ENCODE results near the gene ZNF853. TPM values are rescaled to one million over a fixed set of nuclear protein-coding genes. Genes with fewer than 3 reads are reported as not detected.
"Not testable (repeated sequence)": the region's sequence is repeated elsewhere in the genome, so short reads cannot be mapped to it uniquely, and the experiment has no call there.

ZNF853 gene
- total and polyA plus RNA-seq, 8 donors = 1.6 to 30.9 (median 5.6) TPM

- H3K36me3 ChIP-seq = peaks cover 0 to 3% (median 0%) of the 10 kb centered on the region in 4 donors
- H3K27me3 ChIP-seq = no peaks in the 10 kb centered on the region
- no peak overlapping the region for H3K27ac ChIP-seq
- 58 to 64% (median 60%) methylated on average over 10 to 11 of the region's 11 CpGs for WGBS, 5 donors
- no peaks in the 10 kb centered on the region for H3K9me3 ChIP-seq
- no peak for DNase-seq
- H3K4me3 ChIP-seq = no peak overlapping the region
- intact Hi-C loops (cut with DNase I; ENCODE audit: low total_unique reads) = no loop called here
- TF ChIP-seq CTCF (IDR thresholded peaks at IDR 0.05) (no peak), POLR2A (IDR thresholded peaks at IDR 0.05) (no peak), POLR2AphosphoS5 (IDR thresholded peaks at IDR 0.05) (no peak), EP300 (IDR thresholded peaks at IDR 0.05) (no peak)
- no peaks in the 10 kb centered on the region for H3K4me1 ChIP-seq
Observed at GRCh38 chr7:6630007-6630849, 14.8 kb downstream of the ZNF853 start.

GRCh38 chr7:6631605-6632004 is 16.2 kb downstream of the ZNF853 start:
- Histone ChIP-seq H3K4me1 (peaks cover 4 to 12% (median 5%) of the 10 kb centered on the region in 4 donors), H3K27me3 (no peaks in the 10 kb centered on the region), H3K4me3 (no peak overlapping the region), H3K27ac (no peak overlapping the region), H3K36me3 (no peaks in the 10 kb centered on the region), H3K9me3 (no peaks in the 10 kb centered on the region)
- intact Hi-C loops (cut with DNase I; ENCODE audit: low total_unique reads) = no loop called here
- WGBS, 5 donors = 71 to 81% (median 73%) methylated on average over 6 to 7 of the region's 7 CpGs
- no peak for DNase-seq
- TF ChIP-seq EP300 (IDR thresholded peaks at IDR 0.05) (no peak), CTCF (IDR thresholded peaks at IDR 0.05) (no peak), POLR2A (IDR thresholded peaks at IDR 0.05) (no peak)

- Histone ChIP-seq H3K4me3 (no peak overlapping the region), H3K36me3 (no peaks in the 10 kb centered on the region), H3K27me3 (no peaks in the 10 kb centered on the region), H3K27ac (no peak overlapping the region), H3K9me3 (no peaks in the 10 kb centered on the region), H3K4me1 (peaks cover 16 to 30% (median 23%) of the 10 kb centered on the region in 4 donors)
- DNase-seq = no peak
- TF ChIP-seq POLR2AphosphoS5 (IDR thresholded peaks at IDR 0.05) = no peak
- no peak for TF ChIP-seq POLR2A (IDR thresholded peaks at IDR 0.05)
- no peak for TF ChIP-seq CTCF (IDR thresholded peaks at IDR 0.05)
- no peak for TF ChIP-seq EP300 (IDR thresholded peaks at IDR 0.05)
- 82 to 89% (median 85%) methylated on average over 8 of the region's 8 CpGs for WGBS, 5 donors
- intact Hi-C loops (cut with DNase I; ENCODE audit: low total_unique reads) = no loop called here
Observed at GRCh38 chr7:6634021-6634420, 18.6 kb downstream of the ZNF853 start.

- WGBS, 5 donors = 82 to 100% (median 88%) methylated on average over 5 of the region's 5 CpGs
- H3K27me3 ChIP-seq; H3K9me3 ChIP-seq; intact Hi-C loops (cut with DNase I; ENCODE audit: low total_unique reads); H3K4me3 ChIP-seq; DNase-seq; H3K36me3 ChIP-seq: not testable (repeated sequence)
- H3K4me1 ChIP-seq = peaks cover 16 to 39% (median 29%) of the 10 kb centered on the region in 4 donors
- H3K27ac ChIP-seq = peak overlapping the region in 2 of 5 donors; percentile 44 to 53
Observed at GRCh38 chr7:6634971-6635370, 19.6 kb downstream of the ZNF853 start.

All from stomach (tissue), 9 donors.